ENCODE measurements around the gene ARFRP1. TPM values are rescaled to one million over a fixed set of nuclear protein-coding genes. Genes with fewer than 3 reads are reported as not detected.

The ARFRP1 gene
- total and polyA plus RNA-seq, 2 of the 13 experiments (the other 11 are each of a cell fraction or from before 2014, with no cell fraction given): 32.0 to 51.1 TPM

DNA sequence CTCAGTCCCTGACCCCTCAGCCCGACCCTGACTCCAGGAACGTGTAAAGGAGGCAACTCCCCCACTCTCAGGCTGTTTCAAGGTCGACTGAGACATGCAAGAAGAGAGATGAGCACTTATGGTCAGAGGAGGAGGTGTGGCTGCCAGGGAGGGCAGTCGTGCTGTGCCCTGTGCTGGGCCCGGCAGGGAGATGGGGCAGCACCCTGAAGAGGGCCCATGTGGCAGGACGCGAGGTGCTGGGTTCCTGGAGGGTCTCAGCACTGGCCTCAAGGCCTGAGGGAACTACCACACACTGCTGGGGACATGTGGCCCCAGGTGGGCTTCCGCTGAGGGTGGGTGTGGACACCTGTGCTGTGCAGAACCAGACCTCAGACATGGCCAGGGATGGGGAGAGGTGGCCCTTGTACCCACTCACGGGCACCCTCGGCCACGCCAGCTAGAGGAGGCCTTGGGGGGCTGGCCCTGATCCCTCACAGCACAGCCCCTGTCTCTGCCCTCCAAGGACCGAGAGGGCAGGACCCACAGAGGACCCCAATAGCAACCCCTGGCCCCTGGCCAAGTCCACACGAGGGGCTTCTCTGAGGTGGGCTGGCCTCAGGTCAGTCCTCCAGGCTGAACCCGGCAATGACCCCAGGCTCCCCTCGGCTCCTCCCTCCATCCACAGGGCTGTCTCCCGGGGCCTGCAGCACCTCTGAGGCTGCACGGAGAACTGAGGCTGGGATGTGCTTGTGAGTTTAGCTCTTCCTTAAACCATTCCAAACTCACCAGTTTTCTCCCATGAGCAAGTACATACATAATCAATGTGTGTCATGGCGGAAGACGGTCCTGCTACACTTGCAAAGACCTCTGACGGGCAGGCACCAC lies 40.5 kb upstream of the ARFRP1 start (continued):
- TF ChIP-seq, protein P1, sequence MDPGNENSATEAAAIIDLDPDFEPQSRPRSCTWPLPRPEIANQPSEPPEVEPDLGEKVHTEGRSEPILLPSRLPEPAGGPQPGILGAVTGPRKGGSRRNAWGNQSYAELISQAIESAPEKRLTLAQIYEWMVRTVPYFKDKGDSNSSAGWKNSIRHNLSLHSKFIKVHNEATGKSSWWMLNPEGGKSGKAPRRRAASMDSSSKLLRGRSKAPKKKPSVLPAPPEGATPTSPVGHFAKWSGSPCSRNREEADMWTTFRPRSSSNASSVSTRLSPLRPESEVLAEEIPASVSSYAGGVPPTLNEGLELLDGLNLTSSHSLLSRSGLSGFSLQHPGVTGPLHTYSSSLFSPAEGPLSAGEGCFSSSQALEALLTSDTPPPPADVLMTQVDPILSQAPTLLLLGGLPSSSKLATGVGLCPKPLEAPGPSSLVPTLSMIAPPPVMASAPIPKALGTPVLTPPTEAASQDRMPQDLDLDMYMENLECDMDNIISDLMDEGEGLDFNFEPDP (CRISPR knock-in tag; conservative IDR thresholded peaks at IDR 0.05): 0 out of 2 replicates have a peak, but pooled peaks have one; percentile 75
- peak; percentile 40; the same call in 1 of the 2 replicates for TF ChIP-seq PITX1 (CRISPR knock-in tag; IDR thresholded peaks at IDR 0.05)
- peak; percentile 22 for TF ChIP-seq ZNF883 (CRISPR knock-in tag; IDR thresholded peaks at IDR 0.05; ENCODE audit: not compliant biosample characterization)
- no peak for TF ChIP-seq HNRNPL (IDR thresholded peaks at IDR 0.05; ENCODE audit: low read depth, low read length)
- TF ChIP-seq, protein P2, sequence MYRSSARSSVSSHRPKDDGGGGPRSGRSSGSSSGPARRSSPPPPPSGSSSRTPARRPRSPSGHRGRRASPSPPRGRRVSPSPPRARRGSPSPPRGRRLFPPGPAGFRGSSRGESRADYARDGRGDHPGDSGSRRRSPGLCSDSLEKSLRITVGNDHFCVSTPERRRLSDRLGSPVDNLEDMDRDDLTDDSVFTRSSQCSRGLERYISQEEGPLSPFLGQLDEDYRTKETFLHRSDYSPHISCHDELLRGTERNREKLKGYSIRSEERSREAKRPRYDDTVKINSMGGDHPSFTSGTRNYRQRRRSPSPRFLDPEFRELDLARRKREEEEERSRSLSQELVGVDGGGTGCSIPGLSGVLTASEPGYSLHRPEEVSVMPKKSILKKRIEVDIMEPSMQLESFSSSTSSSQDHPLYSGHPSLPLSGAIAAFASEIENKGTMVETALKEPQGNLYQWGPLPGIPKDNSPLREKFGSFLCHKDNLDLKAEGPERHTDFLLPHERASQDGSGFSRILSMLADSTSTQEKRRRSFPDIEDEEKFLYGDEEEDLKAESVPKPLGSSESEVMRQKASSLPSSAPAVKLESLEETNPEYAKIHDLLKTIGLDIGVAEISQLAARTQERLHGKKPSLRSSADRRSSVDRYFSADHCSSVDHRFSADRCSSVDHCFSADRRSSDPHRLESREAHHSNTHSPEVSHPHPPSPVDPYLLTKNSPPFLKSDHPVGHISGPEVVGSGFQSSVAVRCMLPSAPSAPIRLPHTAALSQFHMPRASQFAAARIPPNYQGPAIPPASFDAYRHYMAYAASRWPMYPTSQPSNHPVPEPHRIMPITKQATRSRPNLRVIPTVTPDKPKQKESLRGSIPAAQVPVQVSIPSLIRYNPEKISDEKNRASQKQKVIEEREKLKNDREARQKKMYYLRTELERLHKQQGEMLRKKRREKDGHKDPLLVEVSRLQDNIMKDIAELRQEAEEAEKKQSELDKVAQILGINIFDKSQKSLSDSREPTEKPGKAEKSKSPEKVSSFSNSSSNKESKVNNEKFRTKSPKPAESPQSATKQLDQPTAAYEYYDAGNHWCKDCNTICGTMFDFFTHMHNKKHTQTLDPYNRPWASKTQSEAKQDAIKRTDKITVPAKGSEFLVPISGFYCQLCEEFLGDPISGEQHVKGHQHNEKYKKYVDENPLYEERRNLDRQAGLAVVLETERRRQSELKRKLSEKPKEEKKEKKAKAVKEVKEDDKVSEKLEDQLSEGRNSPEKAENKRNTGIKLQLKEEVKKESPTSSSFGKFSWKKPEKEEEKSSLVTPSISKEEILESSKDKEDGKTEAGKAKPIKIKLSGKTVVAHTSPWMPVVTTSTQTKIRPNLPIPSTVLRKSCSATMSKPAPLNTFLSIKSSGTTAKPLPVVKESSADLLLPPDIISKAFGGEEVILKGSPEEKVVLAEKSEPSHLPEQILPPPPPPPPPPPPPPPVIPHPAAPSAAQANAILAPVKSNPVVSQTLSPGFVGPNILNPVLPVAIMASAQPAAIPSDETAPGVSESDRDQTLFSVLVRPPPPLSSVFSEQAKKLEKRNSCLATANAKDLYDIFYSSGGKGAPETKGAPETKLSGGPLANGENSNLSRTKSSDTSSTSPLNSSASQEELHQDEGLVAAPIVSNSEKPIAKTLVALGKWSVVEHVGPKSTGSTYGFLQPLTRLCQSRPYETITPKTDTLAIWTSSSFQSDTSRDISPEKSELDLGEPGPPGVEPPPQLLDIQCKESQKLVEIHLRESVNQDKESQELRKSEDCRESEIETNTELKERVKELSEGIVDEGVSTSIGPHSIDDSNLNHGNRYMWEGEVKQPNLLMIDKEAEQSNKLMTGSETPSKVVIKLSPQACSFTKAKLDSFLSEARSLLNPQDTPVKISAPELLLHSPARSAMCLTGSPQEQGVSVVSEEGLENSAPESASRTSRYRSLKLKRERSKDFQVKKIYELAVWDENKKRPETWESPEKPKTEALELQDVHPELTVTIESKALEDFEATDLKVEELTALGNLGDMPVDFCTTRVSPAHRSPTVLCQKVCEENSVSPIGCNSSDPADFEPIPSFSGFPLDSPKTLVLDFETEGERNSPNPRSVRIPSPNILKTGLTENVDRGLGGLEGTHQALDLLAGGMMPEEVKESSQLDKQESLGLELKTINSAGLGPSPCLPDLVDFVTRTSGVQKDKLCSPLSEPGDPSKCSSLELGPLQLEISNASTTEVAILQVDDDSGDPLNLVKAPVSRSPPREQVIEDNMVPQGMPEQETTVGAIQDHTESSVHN (CRISPR knock-in tag; IDR thresholded peaks at IDR 0.05): no peak
- TF ChIP-seq, protein P3, sequence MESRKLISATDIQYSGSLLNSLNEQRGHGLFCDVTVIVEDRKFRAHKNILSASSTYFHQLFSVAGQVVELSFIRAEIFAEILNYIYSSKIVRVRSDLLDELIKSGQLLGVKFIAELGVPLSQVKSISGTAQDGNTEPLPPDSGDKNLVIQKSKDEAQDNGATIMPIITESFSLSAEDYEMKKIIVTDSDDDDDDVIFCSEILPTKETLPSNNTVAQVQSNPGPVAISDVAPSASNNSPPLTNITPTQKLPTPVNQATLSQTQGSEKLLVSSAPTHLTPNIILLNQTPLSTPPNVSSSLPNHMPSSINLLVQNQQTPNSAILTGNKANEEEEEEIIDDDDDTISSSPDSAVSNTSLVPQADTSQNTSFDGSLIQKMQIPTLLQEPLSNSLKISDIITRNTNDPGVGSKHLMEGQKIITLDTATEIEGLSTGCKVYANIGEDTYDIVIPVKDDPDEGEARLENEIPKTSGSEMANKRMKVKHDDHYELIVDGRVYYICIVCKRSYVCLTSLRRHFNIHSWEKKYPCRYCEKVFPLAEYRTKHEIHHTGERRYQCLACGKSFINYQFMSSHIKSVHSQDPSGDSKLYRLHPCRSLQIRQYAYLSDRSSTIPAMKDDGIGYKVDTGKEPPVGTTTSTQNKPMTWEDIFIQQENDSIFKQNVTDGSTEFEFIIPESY (CRISPR knock-in tag; IDR thresholded peaks at IDR 0.05): no peak
- TF ChIP-seq TEAD3 (CRISPR knock-in tag; optimal IDR thresholded peaks at IDR 0.05; ENCODE audit: borderline replicate concordance): peak; percentile 36
- TF ChIP-seq HOXA5 (CRISPR knock-in tag; IDR thresholded peaks at IDR 0.05): no peak
- TF ChIP-seq ZNF772 (CRISPR knock-in tag; IDR thresholded peaks at IDR 0.05): peak; percentile 56; the same call in 1 of the 2 replicates
- no peak for TF ChIP-seq ZBTB8A (CRISPR knock-in tag; IDR thresholded peaks at IDR 0.05; ENCODE audit: borderline replicate concordance, low read depth)
- no peak for TF ChIP-seq NR2F6 (IDR thresholded peaks at IDR 0.05)
- TF ChIP-seq NR2F6 (CRISPR knock-in tag; IDR thresholded peaks at IDR 0.05): no peak
- TF ChIP-seq HNRNPLL (IDR thresholded peaks at IDR 0.05; ENCODE audit: low read depth, low read length, poor library complexity, severe bottlenecking): peak; percentile 23
- TF ChIP-seq ZNF20 (CRISPR knock-in tag; IDR thresholded peaks at IDR 0.05): no peak
- TF ChIP-seq, protein P4, sequence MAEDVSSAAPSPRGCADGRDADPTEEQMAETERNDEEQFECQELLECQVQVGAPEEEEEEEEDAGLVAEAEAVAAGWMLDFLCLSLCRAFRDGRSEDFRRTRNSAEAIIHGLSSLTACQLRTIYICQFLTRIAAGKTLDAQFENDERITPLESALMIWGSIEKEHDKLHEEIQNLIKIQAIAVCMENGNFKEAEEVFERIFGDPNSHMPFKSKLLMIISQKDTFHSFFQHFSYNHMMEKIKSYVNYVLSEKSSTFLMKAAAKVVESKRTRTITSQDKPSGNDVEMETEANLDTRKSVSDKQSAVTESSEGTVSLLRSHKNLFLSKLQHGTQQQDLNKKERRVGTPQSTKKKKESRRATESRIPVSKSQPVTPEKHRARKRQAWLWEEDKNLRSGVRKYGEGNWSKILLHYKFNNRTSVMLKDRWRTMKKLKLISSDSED (CRISPR knock-in tag; IDR thresholded peaks at IDR 0.05): no peak
